ENCODE data around the gene TSPAN18.

The TSPAN18 gene

GRCh38 chr11:44886790-44887140, 160.0 kb downstream of the TSPAN18 start:
- no peak for DNase-seq (ENCODE audit: low read depth in 2 of 2)

DNA sequence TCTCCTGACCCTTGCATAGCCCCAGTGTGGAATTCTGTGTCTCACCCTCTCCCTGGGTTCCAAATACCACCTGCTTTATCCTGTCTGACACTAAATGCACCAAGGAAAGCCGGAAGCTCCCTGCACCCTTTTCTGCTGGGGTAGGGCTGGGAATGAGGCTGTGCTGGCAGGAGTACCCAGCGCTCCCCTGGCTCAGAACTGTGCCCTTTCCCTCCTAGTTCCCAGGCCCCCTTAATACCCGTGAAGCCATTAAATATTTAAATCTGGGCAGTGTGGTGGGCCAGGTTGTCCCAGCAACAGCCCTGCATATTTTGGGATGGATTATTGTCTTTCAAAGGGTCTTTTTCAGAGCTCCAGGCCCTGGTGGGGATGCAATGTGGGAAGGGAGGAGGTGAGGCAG, 160.9 kb downstream of the TSPAN18 start:
- DNase-seq (ENCODE audit: low read depth in 2 of 2), result no peak

GRCh38 chr11:44889266-44889665, 162.5 kb downstream of the TSPAN18 start:
- DNase-seq (ENCODE audit: low read depth in 2 of 2), result no peak

- no peak for DNase-seq (ENCODE audit: low read depth in 2 of 2)
These were observed 166.1 kb downstream of the TSPAN18 start for GRCh38 chr11:44892843-44893242.

DNA sequence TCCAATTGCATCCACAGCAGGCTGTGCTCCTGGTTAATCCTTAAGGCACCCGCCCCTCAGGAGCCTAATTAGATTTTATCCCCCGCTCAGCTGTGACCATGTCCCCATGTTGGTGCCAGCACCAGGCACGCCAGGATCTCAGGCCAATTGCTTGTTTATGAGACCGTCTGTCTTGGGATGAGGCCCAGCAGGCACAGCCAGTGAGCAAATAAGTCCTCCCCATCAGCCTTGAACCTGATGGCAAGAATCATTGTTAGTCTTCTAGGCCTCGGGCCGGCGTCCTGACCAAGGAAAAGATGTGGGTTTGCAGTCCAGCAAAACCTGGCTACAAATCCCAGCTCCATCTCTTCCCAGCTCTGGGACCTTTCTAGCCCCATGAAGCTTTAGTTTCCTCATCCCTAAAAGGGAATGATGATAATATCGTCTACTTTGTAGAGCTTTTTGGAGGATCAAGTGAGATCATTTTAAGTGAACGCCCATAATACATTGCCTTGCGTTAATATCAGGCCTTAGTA, 166.6 kb downstream of the TSPAN18 start:
- DNase-seq (ENCODE audit: low read depth in 2 of 2), result no peak

GRCh38 chr11:44893846-44894617, 167.3 kb downstream of the TSPAN18 start:
- peak; percentile 39 to 54 for DNase-seq (ENCODE audit: low read depth in 2 of 2)

GRCh38 chr11:44899959-44900358, 173.2 kb downstream of the TSPAN18 start:
- peak; percentile 6 to 8 for DNase-seq (ENCODE audit: low read depth in 2 of 2)

GRCh38 chr11:44901120-44901633, 174.4 kb downstream of the TSPAN18 start:
- no peak for DNase-seq (ENCODE audit: low read depth in 2 of 2)

GRCh38 chr11:44901786-44902185, 175.0 kb downstream of the TSPAN18 start:
- no peak for DNase-seq (ENCODE audit: low read depth in 2 of 2)

GRCh38 chr11:44903035-44903434, 176.3 kb downstream of the TSPAN18 start:
- no peak for DNase-seq (ENCODE audit: low read depth in 2 of 2)

GRCh38 chr11:44903518-44903917, 176.8 kb downstream of the TSPAN18 start:
- no peak for DNase-seq (ENCODE audit: low read depth in 2 of 2)

- DNase-seq (ENCODE audit: low read depth in 2 of 2), result no peak
These were observed 177.7 kb downstream of the TSPAN18 start for GRCh38 chr11:44904261-44905020.

- DNase-seq (ENCODE audit: low read depth in 2 of 2), result no peak
These were observed 178.5 kb downstream of the TSPAN18 start for GRCh38 chr11:44905131-44905866.

- DNase-seq (ENCODE audit: low read depth in 2 of 2), result no peak
These were observed 179.9 kb downstream of the TSPAN18 start for GRCh38 chr11:44906649-44907048.

DNA sequence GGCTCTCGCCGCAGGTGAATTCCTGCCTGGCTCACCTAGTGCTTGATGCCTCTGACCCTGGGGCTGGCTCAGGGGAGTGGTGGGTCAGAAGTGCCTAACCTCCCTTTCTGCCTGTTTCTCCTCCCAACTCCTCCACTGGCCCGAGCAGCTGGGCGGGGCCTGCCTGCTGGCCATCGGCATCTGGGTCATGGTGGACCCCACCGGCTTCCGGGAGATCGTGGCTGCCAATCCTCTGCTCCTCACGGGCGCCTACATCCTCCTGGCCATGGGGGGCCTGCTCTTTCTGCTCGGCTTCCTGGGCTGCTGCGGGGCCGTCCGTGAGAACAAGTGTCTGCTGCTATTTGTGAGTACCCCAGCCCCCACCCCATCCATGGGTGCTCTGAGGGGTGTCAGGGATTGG, 182.8 kb downstream of the TSPAN18 start:
- DNase-seq (ENCODE audit: low read depth in 2 of 2), result no peak

DNA sequence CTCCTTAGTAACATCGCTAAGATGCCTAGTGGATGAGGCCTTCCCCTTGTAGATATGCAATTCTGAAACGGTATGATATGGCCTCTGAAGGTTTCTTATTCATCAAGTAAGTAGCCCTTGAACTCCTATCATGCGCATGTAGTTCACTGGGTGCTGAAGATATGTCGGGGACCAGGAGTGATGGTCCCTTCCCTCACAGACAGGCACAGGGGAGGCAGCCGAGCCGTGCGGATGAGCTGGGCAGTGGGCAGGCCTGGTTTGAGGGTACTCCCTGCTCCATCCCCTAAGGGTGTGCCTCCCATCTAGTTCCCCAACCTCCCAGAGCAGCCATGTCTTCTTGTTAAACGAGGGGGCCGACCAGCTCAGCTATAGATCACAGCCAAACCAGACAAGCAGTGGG, 183.8 kb downstream of the TSPAN18 start:
- no peak for DNase-seq (ENCODE audit: low read depth in 2 of 2)

DNA sequence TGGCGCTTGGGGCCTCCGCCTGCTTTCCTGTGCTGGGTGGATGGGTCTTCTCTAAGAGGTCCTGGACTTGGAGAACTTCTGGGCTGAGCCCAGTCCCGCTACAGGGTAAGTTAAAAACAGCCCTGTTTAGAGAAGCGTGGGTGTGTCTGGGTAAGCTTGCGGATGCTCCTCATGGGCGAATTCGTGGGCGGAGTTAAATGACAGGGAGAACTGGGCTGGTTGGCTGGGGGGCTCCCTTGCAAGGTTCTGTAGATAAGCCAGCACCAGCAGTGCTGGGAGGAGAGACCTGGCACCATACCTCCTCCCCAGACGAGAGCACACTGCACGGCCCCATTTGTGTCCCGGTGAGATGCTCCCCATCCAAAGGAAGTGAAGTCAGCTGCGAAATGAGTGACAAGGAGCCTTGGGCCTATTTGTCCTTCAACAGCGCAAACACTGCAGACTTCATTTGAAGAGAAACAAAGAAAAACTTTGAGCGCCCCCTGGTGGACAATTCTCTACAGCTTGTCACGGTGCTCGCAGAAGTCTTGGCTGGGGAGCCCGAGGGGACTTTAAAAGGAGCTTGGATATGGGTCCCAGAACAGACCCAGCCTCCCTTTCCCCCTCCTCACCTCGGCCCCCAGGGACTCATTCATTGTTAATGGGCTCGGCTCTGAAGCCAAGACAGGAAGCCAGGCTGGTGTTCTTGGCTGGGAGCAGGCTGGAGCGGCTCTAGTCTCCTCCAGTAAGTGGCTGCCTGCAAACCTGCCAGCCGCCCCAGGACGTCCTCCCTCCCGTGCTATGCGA, 184.5 kb downstream of the TSPAN18 start:
- peak; percentile 74 to 81 for DNase-seq (ENCODE audit: low read depth in 2 of 2)

DNA sequence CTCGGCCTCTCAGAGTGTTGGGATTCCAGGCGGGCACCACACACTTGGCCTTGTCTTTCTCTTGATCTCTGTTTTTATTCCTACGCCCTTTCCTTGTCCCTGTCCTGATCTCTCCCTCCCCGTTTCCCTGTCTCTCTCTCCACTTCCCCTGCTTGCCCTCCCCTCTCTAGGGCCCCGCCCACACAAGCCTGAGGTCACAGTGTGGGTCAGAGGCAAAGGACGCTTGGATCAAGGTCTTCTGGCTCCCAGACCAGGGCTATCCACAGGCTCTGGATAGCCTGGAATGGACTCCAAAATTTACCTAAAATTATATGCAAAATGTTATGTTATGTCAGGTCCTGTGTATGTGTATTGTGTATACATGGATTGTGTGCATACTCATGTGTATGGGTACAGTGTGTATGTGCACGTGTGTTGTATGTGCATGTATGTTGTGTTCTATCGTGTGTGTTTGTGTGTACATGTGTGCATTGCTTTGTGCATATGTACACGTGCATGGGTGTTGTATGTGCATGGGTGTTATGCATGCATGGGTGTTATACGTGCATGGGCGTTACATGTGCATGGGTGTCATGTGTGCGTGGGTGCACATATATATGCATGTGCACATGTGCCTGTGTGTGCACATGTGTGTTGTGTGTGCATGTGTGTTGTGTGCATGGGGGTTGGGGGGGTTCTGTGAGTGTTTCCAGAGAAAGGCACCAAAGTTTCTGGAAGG, 185.7 kb downstream of the TSPAN18 start:
- no peak for DNase-seq (ENCODE audit: low read depth in 2 of 2)

- no peak for DNase-seq (ENCODE audit: low read depth in 2 of 2)
These were observed 186.7 kb downstream of the TSPAN18 start for GRCh38 chr11:44913502-44913901.

DNA sequence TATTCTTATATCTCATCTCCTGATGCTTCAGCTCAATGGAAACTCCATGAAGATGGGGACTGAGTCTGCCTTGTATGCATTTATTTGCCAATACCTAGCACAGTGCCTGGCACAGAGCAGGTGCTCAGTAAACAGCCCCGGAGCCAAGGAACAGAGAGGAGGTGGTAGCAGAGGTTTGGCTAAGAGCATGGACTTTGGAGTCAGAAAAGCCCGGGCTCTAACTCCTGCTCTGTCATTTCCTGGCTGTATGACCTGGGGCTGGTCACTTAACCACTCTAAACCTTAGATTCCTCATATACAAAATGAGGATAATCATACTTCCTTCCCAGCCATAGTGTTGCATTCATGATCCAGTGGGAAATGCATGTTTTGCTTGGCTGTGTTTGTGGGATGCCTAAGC, 187.3 kb downstream of the TSPAN18 start:
- no peak for DNase-seq (ENCODE audit: low read depth in 2 of 2)

DNA sequence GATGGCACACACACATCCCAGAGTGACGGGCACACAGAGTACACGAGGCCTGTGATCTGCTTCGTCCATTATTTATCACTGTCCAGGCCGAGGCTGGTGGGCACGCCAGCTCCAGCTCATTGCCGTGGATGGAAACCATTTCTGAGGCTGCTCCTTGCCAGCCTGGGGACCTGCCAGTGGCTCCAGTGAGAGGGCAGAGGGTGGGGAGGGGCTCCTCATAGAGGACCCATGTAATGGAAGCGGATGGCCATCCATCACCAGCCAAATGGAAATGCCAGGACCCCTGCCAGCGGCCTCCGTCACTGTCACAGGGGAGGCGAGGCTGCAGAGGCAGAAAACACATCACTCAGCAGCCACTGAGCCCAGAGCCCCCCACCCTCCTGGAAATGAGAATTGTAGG, 188.2 kb downstream of the TSPAN18 start:
- no peak for DNase-seq (ENCODE audit: low read depth in 2 of 2)

All from stimulated activated CD4-positive, alpha-beta T cell treated with anti-CD3 and anti-CD28 coated beads, Interleukin-15, amount 100 ng/mL, for 48 hours (primary cell).